GM10847 (cell line): ENCODE results near the gene ASCL5.

Experiments used
- POLR2A ChIP-seq: IDR thresholded peaks from 2 replicates; pipeline ENCODE4 v1.6.1; 2011; ENCODE audit not compliant: insufficient read length; ENCODE audit errors: extremely low read depth

Gene ASCL5

DNA sequence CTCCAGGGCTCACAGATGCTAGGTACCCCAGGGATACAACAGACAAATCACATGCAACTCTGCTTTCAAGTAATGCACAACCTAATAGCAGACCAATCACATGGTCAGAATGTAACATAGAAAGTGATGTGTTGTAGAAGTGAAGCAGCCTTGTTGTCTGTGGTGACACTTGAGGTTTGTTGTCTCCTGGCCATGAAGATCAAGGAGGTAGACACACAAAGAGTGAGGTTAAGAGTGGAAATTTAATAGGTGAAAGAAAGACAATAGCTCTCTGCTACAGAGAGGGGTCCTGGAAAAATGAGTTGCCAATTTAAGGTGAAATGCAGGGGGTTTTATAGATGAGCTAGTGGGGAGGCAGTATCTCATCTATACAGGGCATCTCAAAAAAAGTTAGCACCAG, 29.8 kb upstream of the ASCL5 start:
- TF ChIP-seq POLR2A = no peak

DNA sequence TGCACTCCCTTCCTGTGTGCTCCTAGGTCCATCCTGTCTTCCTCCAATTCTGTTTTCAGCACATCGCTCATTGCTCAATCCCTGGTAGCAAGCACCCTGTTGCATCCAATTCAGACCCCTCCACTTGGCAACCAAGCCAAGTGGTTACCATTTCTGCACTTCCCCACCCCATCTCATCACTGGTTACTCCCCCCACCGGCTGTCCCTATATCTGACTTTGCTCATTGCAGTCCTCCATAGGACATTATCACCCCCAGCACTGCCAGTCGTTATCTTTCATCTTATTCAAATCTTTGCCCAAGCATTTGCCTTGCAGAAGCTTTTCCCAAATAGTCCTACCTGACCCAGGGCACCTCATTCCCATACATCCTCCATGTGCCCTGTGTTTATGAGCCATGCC, 29.4 kb upstream of the ASCL5 start:
- no peak for TF ChIP-seq POLR2A

DNA sequence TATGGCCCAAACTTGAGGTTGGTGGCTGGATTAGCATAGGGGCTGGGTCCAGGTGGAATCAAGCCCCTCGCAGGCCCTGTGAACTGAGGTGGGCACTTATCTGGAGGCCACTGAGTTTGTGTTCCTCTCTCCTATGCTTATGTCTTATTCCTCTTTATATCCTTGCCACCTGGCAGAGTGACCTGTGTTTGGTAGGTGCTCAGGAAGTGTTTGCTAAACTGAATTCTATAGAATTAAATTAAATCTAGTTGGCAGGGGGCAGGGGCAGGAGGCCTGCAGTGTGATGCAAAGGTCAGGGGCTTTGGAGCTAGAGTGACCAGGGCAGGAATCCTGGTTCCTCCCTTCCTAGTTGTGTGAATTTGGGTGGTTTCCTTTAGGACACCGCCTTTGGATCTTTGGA, 28.4 kb upstream of the ASCL5 start:
- no peak for TF ChIP-seq POLR2A

DNA sequence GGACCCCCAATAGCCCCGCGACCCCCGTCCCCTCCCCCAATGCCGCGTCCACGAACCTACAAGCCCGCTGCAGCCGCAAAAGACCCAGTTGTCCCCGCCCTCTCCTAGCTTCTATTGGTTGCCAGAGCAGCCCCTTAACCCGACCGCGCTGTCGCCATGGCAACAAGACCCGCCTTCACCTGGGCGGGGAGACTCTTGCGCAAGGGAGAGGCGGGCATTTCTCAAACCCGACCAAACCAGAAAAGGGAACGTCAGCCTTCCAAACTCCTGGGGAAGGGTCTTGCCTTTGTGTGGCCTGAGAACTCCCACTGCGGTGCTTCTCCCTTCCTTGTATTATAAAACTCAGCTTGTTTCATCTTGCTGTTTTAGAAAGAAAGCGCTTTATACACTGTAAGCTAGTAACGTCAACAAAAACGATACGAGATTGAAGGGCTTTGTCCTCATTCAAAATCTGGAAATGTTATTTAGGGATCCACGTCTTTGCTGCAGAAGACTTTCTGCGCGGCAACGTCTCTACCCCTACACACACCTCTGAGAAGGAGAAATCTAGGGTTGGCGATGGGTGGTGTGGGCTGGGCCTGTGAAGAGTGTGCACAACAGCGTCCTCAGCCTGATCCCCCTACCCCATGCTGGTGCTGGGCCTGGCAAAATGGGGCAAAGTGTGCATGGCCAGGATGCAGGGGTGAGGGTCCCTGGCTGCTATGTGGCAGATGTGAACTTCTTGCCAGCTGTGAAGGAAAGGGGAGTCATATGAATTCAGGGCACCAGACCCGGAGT, 27.6 kb upstream of the ASCL5 start, which contains the start of gene TMEM9:
TMEM9 (minus strand) TSS at position 86 of the 777 bp plus-strand sequence. CDS start 551 bp downstream, outside the sequence.
- TF ChIP-seq POLR2A = no peak

DNA sequence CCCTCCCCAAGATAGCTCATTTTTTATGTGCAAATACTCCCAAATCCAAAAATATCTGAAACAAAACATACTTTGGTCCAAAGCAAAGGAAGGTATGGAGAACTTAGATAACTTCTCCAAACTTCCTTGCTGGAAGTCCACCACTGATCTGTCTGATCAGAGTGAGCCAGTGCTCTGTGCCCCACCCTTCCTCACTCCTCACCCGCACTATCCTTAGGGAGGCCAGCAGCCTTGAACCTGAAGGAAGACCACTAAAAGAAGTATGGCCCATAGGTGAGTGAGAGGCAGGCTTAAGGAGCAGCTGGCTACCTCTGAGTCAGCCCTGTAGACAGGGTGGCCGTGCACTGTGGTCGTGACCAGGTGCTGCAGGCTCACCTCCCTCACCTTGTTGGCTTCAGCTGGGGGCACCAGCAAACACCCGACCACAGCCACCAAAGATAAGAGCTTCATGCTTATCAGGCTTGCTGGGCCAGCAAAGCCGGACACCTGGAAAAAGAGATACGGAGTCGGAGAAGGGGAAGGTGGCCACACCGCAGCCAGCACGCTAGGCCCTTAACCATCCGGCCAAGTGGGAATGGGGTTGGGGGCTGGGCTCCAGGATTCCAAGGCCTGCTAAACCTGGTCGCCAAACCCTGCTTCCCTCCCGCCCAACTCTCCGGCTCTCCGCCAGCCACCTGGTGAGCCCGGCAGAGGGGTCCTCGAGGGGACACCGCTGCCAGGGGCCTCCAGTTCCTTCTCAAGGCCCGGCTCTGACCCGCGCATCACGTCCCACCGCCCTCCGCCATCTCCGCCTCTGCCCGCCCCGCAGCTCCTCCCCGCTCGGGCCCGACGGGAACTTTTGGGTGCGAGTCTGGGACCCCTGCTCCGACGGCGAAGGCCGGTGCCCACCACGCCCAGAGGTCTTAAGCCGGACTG, 26.7 kb upstream of the ASCL5 start:
- no peak for TF ChIP-seq POLR2A

DNA sequence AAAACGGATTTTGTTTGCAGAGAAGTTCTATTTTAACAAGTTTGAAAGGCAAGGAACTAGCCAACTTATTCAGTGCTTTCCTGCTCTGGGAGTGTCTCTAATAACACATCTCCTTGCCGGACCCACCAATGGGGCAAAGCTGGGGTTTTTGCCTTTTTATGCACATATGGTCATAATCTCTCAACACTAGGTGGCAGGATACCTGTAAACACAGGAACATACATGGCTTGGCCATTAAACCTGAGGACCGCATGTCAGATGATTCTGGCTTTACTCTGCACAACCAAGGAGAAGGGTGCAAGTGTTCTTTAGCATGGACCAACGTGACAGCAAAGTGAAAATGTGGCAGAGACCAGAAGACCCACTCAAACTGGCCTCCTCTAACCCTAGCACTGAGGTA, 22.4 kb upstream of the ASCL5 start:
- no peak for TF ChIP-seq POLR2A

DNA sequence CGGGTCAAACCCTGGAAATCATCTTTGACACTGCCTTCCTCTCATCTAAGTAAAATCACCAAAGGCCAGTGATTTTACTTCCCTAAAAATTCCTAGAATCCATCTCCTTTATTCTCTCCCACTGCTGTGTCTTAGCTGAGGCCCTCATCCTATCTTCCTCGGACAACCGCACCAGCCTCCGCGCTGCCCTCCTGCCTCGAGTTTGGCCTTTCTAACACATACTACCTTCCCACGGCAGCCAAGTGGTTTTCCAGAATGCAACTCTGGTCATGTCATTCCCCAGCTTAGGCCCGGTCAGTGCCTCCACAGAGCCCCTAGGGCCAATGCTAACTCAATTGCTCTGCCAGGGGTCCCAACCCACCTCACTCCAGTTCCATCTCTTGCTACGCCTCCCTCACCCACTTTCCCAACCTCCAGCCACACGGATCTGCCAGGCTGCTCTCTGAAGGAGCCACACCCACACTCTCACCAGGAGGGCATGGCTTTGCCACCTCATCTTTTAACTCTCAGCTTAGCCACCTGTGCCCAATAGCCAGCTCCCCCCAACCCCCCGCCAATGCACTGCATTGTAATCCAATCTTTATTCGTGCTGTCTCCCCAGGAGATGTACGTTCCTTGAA, 20.5 kb upstream of the ASCL5 start:
- TF ChIP-seq POLR2A = no peak

DNA sequence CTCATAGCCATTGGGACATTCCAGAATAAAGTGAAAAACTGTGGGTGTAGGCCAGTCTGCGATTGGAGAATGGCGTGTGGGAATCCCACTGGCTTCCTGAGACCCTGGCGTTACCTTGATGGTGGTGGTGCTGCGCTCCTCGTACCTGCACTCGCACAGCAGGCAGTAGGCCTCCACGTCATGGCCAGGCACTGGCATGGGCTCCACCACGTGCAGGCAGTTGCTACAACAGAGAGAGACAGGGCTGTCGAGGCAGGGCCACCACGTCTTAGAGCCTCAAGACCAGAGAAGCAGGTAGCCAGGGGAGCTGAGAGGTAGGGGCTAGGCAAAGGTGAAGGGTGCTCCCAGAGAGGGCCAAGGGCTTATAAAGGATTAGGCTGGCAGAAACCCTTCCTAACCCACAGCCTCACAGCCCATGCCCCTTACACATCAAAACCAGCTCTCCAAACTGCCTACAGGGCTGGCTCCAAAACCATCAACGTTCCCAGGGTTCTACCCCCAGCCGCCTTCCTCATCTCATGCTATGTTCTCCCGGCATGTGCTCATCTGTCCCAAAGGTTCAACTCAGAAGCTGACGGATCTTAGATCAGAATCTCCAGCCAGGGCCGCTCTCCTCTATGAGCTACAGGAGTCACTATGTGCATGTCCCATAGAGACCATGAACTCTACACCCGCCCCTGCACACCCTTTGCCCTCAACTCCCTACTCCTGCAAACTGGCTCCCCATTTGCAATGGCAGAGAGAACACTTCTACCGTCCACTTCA, 19.8 kb upstream of the ASCL5 start:
- TF ChIP-seq POLR2A = no peak

DNA sequence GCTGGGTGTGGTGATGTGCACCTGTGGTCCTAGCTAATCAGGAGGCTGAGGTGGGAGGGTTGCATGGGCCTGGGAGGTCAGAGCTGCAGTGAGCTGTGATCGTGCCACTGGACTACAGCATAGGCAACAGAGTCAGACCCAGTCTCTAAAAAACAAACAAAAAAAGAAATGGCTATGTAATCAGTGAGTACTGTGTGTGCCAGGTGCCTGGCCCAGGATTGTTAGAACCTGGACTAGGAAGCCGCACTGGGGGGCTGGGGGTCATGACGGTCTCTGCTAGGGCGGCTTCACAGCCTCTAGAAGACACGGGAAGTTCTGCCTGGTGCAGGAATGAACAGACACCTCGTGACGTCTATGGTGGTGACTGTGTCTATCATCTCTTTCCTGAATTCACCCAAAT, 18.8 kb upstream of the ASCL5 start:
- TF ChIP-seq POLR2A = no peak

DNA sequence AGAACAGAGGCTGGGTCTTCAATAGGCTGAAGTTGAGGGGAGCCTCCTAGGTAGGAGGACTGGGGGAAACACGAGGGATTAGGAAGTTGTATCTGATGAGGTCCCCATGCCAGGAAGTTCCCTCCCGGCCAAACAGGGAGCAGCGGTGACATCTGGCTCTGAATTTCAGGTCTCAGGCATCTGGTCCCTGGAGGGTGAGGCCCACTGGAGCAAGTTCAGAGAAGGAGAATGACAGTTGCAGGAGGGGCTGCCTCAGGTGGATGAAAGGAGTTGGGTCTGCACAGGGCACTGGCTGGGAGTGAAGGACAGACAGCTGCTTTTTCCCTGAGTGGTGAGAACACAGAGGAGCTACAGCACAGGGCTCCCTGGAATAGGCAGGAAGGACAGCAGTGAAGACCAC, 18.1 kb upstream of the ASCL5 start:
- no peak for TF ChIP-seq POLR2A

DNA sequence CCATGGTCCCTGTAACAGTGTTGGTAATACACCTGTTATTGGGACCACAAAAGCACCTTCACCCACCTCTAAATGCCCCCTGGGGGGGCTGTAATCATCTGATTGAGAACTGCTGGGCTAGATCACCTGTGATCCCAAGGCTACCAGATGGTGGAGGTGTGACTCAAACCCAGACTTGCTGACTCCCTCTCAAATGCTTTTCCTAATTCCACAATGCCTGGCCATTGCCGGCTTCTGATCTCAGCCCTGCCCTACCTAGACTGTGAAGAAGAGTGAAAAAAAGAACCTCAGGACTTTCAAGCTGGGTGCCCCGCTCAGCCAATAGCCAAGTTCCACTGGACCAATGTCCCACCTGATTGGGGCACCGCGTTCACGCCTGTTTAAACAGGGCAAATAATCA, 17.7 kb upstream of the ASCL5 start:
- TF ChIP-seq POLR2A = no peak

DNA sequence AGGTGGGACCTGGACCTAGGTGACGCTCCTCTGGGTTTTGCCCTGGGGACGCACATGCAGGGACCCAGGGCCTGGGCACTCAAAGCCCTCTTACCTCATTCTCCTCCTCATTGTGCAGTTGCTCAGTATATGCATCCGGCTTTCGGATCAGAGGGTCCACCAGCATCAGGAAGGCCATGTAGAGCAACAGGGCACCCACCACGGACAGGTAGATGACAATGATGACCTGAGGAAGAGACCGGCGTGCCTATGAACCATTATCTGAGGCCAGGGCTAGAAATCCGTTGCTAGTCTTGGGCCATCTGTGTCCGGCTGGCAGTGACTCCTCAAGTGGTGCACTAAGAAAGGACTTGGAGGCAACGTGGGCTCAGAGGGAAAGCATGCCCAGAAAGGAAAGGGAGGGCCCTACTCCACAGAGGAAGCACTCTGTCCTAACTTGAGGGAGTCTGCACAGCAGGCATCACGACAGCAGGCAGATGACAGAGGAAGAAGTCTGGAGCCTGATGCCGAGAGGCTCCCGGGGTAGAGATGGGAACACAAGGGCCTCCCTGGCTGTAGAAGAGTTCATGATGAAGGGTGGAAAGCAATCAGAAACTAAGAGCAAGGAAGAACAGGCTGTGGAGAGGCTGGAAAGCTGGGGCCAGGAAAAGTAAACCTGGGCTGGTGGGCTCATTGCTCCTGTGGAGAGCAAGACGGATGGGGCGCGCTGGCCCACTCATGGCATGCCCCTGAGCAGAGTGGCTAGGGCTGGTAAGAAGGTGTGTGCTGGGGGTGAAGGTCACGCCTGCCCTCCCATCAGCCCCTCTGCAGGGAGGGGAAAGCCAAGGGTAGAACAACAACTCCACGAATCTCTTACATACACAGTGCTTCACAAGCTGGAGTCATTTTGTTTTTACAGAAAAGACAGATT, 17.0 kb upstream of the ASCL5 start:
- TF ChIP-seq POLR2A = no peak

DNA sequence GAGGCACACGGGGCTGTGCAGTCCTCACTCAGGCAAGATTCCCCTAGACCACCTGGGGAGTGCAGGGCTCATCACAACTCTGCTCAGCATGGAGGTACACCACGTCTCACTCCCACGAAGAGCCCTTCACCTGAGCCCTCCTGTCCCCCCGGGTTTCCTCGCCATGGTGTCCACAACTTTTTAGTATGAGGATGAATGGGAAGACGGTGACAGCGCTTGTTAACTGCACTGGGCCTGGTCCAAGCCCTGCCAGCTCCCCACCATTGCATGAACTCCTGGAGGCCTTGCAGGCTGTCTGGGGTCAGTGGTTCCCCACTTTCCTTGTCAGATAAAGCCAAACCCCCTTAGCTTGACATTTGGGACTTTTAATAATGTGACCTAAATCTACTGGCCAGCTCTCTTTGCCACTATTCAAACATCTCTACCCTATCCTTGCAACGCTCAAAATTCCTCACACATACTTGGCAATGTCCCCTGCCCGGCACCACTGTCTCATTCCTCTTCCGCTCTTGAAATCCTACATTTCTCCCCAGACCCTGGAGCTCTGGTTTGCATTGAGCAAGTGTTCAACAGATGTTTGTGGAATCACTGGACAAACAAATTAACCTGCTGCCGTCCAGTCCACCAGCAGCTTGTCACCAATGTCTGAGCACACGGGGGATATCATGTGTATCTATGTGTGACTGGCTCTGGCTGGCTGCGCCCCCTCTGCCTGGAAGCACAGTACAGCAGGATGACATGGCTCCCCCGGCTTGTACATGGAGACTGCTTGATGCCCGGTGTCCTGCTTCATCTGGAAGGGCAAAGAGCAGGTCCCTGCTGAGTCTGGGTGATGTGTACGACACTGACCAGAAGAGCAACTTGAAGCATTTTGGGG, 16.1 kb upstream of the ASCL5 start:
- no peak for TF ChIP-seq POLR2A
